Stimulated activated CD8-positive, alpha-beta memory T cell treated with anti-CD3 and anti-CD28 coated beads, Interleukin-15, amount 100 ng/mL, for 1 hour (primary cell): ENCODE data around the gene PPP2R2D.

ENCODE experiments used
- DNase-seq: peaks from one replicate; pipeline ENCODE4 v3.0.0-alpha.2; 2020; ENCODE audit warnings: low read depth

Gene PPP2R2D

GRCh38 chr10:131900350-131901152 lies at the start of gene PPP2R2D:
Gene PPP2R2D (plus strand): TSS chr10:131901008. CDS start chr10:131901149, 141 bp downstream.
- peak; percentile 88 for DNase-seq

GRCh38 chr10:131851346-131851745 lies 49.5 kb upstream of the PPP2R2D start:
- no peak for DNase-seq

GRCh38 chr10:131852176-131852822 lies 48.5 kb upstream of the PPP2R2D start:
- DNase-seq, result no peak

- DNase-seq, result no peak
These were observed 47.8 kb upstream of the PPP2R2D start for GRCh38 chr10:131852823-131853609.

GRCh38 chr10:131853610-131853964 lies 47.2 kb upstream of the PPP2R2D start:
- DNase-seq, result no peak

GRCh38 chr10:131854579-131855335 lies 46.1 kb upstream of the PPP2R2D start:
- no peak for DNase-seq

GRCh38 chr10:131855461-131856401 lies 45.1 kb upstream of the PPP2R2D start:
- DNase-seq, result no peak

GRCh38 chr10:131856441-131857094 lies 44.2 kb upstream of the PPP2R2D start:
- no peak for DNase-seq

GRCh38 chr10:131857156-131858117 lies 43.4 kb upstream of the PPP2R2D start:
- DNase-seq, result no peak

GRCh38 chr10:131858118-131858515 lies 42.7 kb upstream of the PPP2R2D start:
- DNase-seq, result no peak

GRCh38 chr10:131858583-131859340 lies 42.0 kb upstream of the PPP2R2D start:
- no peak for DNase-seq

GRCh38 chr10:131859341-131860020 lies 41.3 kb upstream of the PPP2R2D start:
- DNase-seq, result no peak

GRCh38 chr10:131860311-131860710 lies 40.5 kb upstream of the PPP2R2D start:
- no peak for DNase-seq

GRCh38 chr10:131860806-131861440 lies 39.9 kb upstream of the PPP2R2D start:
- no peak for DNase-seq

- DNase-seq, result no peak
These were observed 38.3 kb upstream of the PPP2R2D start for GRCh38 chr10:131862548-131862947.

- no peak for DNase-seq
These were observed 35.4 kb upstream of the PPP2R2D start for GRCh38 chr10:131865223-131865917.

GRCh38 chr10:131866673-131867072 lies 34.1 kb upstream of the PPP2R2D start:
- no peak for DNase-seq
